ENCODE results near the gene ATF7IP.

DNA sequence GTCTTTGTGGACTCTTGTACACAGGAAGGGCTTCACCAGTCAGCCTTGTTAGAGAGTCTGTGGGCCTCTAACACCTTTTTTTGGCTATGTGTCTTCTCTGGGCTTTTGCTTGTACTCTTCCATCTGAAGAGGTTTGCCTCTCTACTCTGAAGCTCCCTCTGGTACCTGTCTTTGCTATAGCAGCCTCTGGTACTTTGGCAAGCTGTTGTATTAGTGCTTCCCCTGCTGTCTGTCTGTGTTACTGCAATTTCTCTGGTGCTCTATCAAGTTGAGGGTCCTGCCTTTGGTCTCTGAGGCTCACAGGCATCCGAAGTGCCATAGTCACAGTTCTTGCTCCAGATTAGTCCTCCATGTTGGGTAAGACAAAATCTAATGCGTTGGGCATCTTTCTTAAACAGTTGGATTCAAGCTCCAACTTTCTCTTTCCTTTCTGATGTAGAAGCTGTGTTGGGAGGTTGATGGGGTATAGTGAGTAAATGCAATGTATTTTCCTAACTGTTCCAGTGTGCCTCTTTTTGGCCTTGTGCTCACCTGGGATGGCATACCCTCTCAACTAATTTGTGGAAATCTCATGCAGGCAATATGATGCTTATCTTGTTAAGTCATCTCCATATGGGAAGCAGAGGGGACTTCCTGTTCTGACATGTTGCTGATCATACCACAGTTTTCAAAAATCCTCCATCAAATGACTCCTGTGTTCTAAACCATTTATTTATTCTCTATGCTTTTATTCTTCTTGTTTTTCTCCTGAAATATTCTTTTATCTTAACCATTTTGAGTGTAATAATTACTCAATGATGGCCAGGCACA lies 88.8 kb downstream of the ATF7IP start:
- TF ChIP-seq, protein P1, sequence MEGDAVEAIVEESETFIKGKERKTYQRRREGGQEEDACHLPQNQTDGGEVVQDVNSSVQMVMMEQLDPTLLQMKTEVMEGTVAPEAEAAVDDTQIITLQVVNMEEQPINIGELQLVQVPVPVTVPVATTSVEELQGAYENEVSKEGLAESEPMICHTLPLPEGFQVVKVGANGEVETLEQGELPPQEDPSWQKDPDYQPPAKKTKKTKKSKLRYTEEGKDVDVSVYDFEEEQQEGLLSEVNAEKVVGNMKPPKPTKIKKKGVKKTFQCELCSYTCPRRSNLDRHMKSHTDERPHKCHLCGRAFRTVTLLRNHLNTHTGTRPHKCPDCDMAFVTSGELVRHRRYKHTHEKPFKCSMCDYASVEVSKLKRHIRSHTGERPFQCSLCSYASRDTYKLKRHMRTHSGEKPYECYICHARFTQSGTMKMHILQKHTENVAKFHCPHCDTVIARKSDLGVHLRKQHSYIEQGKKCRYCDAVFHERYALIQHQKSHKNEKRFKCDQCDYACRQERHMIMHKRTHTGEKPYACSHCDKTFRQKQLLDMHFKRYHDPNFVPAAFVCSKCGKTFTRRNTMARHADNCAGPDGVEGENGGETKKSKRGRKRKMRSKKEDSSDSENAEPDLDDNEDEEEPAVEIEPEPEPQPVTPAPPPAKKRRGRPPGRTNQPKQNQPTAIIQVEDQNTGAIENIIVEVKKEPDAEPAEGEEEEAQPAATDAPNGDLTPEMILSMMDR (IDR thresholded peaks at IDR 0.05): peak in 1 of 3 experiments; percentile 28
- no peak for TF ChIP-seq POLR2AphosphoS5 (IDR thresholded peaks at IDR 0.05; ENCODE audit: insufficient read depth in 1 of 2, low read depth in 1 of 2)

All from vagina (tissue), 2 donors.